CMK (cell line): ENCODE measurements around the gene NEK1.
"Not testable (repeated sequence)": the region's sequence is repeated elsewhere in the genome, so short reads cannot be mapped to it uniquely, and the experiment has no call there.

Experiments used
- DNase-seq: peaks from one replicate; pipeline ENCODE4 v3.0.0-alpha.2; 2010; ENCODE audit warnings: low read depth

The NEK1 gene

GRCh38 chr4:169594560-169595195 is 17.7 kb downstream of the NEK1 start:
- DNase-seq = no peak

DNA sequence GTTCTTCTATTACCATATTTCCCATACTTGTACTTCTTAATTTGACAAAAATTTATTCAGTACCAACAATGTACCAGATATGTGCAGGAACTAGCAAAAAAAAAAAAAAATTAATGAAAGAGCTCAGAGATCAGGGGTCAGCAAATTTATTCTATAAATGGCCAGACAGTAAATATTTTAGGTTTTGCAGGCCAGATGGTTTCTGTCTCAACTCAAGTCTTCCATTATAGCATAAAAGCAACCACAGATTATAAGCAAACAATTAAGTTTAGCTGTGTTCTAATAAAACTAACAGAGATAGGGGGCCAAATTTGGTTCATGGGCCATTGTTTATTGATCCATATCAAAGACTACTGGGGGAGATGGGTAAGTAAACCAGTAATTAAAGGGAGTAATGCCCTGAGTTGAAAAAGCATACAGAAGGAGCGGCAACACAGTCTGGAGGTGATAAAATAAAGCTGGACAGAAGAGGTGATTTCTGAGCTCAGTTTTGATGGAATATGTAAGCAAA is 19.3 kb downstream of the NEK1 start:
- no peak for DNase-seq

GRCh38 chr4:169583563-169583962 is 28.8 kb downstream of the NEK1 start:
- DNase-seq = no peak

DNA sequence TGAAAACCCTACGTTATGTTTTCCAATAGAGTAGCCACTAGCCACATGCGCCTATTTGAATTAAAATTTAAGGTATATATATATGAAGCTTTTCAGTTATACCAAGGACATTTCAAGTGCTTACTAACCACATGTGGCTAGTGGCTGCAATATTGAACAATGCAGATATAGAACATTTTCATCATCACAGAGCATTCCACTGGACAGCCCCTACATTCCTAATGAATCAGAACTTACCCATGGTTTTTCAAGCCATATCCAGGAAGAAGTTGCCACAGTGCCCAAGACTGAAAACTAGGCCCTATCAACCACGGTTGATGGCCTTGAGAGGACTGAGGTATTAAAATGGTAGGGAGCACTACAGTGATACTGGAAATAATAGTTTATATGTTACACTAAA is 29.7 kb downstream of the NEK1 start:
- DNase-seq = no peak

GRCh38 chr4:169582203-169582602 is 30.2 kb downstream of the NEK1 start:
- no peak for DNase-seq

GRCh38 chr4:169573889-169574288 is 38.5 kb downstream of the NEK1 start:
- no peak for DNase-seq

DNA sequence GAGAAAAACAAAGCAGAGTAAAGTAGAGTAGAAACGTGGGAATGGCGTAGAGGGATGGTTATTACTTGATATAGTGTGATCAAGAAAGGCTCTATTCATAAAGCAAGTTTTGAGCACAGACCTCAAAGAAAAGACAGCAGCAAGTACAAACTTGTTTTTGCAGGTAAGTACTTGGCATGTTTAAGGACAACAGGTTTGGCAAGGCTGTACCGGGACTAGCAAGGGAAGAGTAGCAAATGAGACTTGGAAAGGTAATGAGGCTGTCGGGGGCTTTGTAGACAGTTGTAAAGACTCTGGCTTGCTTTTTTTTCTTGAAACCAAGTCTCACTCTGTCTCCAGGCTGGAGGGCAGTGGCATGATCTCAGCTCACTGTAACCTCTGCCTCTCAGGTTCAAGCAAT is 40.9 kb downstream of the NEK1 start:
- DNase-seq = no peak

DNA sequence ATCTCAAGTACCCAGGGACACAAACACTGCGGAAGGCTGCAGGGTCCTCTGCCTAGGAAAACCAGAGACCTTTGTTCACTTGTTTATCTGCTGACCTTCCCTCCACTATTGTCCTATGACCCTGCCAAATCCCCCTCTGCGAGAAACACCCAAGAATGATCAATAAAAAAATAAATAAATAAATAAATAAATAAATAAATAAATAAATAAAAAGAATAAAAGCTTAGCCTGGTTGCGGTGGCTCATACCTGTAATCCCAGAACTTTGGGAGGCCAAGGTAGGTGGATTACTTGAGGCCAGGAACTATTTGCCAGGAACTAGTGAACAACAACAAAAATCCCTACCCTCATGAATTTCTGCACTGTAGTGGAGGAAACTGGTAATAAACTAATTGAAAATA is 41.4 kb downstream of the NEK1 start:
- not testable (repeated sequence) for DNase-seq

DNA sequence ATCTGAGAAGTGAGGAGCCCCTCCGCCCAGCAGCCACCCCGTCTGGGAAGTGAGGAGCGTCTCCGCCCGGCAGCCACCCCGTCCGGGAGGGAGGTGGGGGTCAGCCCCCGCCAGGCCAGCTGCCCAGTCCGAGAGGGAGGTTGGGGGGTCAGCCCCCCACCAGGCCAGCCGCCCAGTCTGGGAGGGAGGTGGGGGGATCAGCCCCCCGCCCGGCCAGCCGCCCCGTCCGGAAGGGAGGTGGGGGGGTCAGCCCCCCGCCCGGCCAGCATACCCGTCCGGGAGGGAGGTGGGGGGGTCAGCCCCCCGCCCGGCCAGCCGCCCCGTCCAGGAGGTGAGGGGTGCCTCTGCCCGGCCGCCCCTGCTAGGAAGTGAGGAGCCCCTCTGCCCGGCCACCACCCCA is 42.1 kb downstream of the NEK1 start:
- DNase-seq = not testable (repeated sequence)

- DNase-seq = not testable (repeated sequence)
Observed at GRCh38 chr4:169569188-169569587, 43.2 kb downstream of the NEK1 start.

DNA sequence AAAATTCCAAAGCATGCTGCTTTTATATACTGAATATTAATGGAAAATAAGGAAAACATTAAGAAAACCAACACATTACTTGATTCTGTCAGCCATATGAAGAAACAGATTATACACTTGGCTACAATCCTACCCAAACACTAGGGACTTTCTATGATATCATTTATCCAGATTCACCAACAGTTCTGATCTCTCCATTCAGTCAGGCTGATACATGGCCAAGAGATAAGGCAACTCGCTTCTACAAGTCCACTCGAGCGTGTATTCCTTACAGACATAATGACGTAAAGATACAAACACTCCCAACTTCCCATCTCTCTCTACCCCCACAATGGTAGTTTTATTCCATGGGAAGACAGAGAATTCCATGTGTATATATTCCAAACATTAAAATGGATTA is 44.5 kb downstream of the NEK1 start:
- DNase-seq = no peak

DNA sequence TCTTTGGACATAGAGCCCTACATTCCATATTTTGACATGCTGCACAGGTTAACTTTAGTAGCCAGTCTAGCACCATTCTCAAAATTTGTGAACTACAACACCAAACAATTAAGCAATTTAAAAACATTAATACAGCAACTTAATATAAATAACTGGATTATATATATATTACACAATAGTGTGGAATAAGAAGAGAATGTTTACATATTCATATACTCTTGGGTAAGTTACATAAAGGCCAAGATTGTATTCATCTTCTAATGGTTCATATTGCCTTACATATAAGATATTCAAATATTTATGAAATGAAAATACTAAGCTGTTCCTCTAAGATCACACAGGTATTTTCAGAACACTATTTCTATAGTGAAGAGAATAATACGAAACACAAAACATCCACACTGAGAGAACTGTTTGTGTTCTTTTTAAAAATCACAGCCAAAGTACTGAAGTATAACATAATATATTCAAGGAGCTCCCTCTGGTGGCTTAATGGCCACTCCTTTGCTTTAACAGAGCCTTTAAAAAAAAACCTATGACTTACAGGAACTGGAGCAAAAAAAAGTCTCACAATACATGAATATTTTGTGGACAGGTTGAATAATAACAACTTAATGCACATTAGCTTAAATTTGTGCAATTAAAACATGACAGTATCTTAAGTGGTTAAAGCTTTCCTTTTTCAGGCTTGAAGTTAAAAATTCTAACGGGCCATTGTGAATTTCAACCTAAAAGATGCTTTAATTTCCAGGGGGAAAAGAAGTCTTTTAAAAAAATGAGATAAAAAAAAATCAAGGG is 46.2 kb downstream of the NEK1 start:
- DNase-seq = peak; percentile 4

- DNase-seq = no peak
Observed at GRCh38 chr4:169565606-169566005, 46.8 kb downstream of the NEK1 start.

GRCh38 chr4:169557061-169557636 is 55.2 kb downstream of the NEK1 start:
- no peak for DNase-seq

GRCh38 chr4:169546548-169546947 is 65.8 kb downstream of the NEK1 start:
- not testable (repeated sequence) for DNase-seq

DNA sequence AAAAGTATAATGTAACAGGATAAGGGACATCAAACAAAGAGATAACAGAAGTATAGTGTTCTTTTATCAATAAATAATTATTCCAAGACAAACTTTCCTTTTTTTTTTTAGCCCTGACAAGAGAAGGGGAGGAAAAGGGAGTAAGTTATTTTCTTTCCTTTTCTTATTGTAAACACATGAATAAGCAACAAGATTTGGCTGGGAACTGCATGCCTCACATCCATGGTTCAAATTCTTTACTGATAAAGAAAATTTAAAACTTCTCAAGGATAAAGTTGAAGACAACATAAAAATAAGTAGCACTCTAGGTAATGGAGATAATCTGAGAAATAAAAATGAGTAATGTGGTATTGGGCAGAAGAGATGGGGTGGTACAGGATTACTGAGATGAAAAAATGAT is 71.6 kb downstream of the NEK1 start:
- no peak for DNase-seq

DNA sequence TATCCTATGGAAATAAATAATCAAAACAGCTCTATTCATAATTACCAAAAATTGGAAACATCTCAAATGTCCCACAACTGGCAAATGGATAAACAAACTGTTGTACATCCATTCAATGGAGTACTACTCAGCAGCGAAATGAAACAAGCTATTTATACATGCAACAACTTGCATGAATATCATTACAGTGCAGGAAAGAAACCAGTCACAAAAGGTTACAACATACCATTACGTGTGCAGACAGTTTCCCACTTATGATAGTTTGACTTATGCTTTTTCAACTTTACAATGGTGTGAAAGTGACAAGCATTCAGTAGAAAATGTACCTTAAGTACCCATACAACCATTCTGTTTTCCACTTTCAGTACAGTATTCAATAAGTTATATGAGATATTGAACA is 82.3 kb downstream of the NEK1 start:
- no peak for DNase-seq

DNA sequence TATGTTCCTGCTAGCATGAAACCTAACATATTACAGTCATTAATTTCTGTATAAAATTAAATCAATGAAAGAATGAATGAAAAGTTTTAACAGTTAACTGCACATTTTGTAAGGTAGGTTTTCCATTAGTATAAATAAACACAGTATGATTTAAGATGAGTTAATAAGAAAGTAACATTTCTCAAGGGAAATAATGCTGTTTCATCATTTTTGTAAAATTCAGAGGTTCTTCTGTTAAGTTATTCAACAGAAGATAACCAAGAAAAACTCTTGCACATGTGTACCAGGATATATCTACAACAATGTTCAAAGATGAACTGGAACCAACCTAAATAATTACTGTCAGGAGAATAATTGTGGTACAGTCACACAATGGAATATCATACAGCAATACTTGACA is 88.6 kb downstream of the NEK1 start:
- no peak for DNase-seq

GRCh38 chr4:169510617-169511016 is 101.8 kb downstream of the NEK1 start:
- no peak for DNase-seq

DNA sequence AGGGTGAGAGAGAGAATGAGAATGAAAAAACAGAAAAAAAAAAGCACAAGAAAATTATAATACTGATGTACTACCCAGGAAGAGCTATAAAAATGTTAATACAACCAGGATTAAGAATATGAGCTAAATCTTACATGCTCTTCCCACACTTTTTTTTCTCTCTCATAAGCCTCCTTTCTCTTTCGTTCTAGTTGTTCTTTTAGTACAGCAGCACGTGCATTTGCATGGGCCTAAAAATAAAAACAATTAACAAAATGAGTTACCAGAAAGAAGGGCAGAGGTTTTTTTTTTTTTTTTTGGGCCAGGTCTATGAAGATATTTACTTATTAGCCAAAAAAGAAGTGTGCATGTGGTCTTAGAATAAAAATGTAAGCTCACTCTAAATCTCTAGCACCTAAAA is 105.5 kb downstream of the NEK1 start:
- DNase-seq = no peak

DNA sequence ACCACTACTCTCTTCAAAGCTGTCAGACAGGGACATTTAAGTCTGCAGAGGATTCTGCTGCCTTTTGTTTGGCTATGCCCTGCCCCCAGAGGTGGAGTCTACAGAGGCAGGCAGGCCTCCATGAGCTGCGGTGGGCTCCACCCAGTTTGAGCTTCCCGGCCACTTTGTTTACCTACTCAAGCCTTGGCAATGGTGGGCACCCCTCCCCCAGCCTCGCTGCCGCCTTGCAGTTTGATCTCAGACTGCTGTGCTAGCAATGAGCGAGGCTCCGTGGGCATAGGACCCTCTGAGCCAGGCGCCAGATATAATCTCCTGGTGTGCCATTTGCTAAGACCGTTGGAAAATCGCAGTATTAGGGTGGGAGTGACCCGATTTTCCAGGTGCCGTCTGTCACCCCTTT is 112.5 kb downstream of the NEK1 start:
- DNase-seq = not testable (repeated sequence)

DNA sequence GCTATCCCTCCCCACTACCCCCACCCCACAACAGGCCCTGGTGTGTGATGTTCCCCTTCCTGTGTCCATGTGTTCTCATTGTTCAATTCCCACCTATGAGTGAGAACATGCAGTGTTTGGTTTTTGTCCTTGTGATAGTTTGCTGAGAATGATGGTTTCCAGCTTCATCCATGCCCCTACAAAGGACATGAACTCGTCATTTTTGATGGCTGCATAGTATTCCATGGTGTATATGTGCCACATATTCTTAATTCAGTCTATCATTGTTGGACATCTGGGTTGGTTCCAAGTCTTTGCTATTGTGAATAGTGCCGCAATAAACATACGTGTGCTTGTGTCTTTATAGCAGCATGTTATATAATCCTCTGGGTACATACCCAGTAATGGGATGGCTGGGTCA is 118.1 kb downstream of the NEK1 start:
- DNase-seq = not testable (repeated sequence)

- DNase-seq = no peak
Observed at GRCh38 chr4:169493164-169493524, 119.2 kb downstream of the NEK1 start.
